NCI-H526 treated with DMSO at 0.1 percent for 48 hours (cell line): ENCODE measurements around the gene MIA2.
"Not testable (repeated sequence)": the region's sequence is repeated elsewhere in the genome, so short reads cannot be mapped to it uniquely, and the experiment has no call there.

Experiments
- DNase-seq: peaks from one replicate; lab custom pipeline; 2025; lab: John Stamatoyannopoulos, UW

The MIA2 gene

GRCh38 chr14:39231751-39232553 is 1.8 kb upstream of the MIA2 start:
- DNase-seq: not testable (repeated sequence)

GRCh38 chr14:39232554-39233415 is 930 bp upstream of the MIA2 start:
- DNase-seq: no peak

- DNase-seq: not testable (repeated sequence)
These were observed 1.3 kb downstream of the MIA2 start for GRCh38 chr14:39234986-39235385.

GRCh38 chr14:39235466-39235865 is 1.8 kb downstream of the MIA2 start:
- DNase-seq: not testable (repeated sequence)

- DNase-seq: no peak
These were observed 7.1 kb downstream of the MIA2 start for GRCh38 chr14:39240769-39241168.

GRCh38 chr14:39241637-39242036 is 7.9 kb downstream of the MIA2 start:
- no peak for DNase-seq

GRCh38 chr14:39243831-39244230 is 10.1 kb downstream of the MIA2 start:
- no peak for DNase-seq

- DNase-seq: no peak
These were observed 12.9 kb downstream of the MIA2 start for GRCh38 chr14:39246618-39247017.

- no peak for DNase-seq
These were observed 13.5 kb downstream of the MIA2 start for GRCh38 chr14:39247256-39247655.

- DNase-seq: no peak
These were observed 17.8 kb downstream of the MIA2 start for GRCh38 chr14:39251547-39251946.

- not testable (repeated sequence) for DNase-seq
These were observed 23.7 kb downstream of the MIA2 start for GRCh38 chr14:39257388-39257787.

- DNase-seq: no peak
These were observed 25.2 kb downstream of the MIA2 start for GRCh38 chr14:39258782-39259545.

GRCh38 chr14:39260161-39260560 is 26.4 kb downstream of the MIA2 start:
- not testable (repeated sequence) for DNase-seq

GRCh38 chr14:39262214-39262613 is 28.5 kb downstream of the MIA2 start:
- not testable (repeated sequence) for DNase-seq

GRCh38 chr14:39264057-39264456 is 30.3 kb downstream of the MIA2 start:
- DNase-seq: no peak

- no peak for DNase-seq
These were observed 30.8 kb downstream of the MIA2 start for GRCh38 chr14:39264558-39264957.

- DNase-seq: peak; percentile 21
These were observed 31.3 kb downstream of the MIA2 start for GRCh38 chr14:39265033-39265432.

GRCh38 chr14:39265806-39266524 is 32.2 kb downstream of the MIA2 start:
- no peak for DNase-seq

GRCh38 chr14:39266525-39266870 is 32.8 kb downstream of the MIA2 start:
- peak; percentile 67 for DNase-seq

GRCh38 chr14:39266871-39267607 is 33.3 kb downstream of the MIA2 start:
- peak; percentile 86 for DNase-seq

- no peak for DNase-seq
These were observed 33.9 kb downstream of the MIA2 start for GRCh38 chr14:39267608-39268005.
